WTC11 (cell line): ENCODE measurements around the gene TSPAN32.

Source experiments
- ESRRA ChIP-seq: sonication (generic); formaldehyde crosslinking; IDR thresholded peaks from 2 replicates; pipeline ENCODE4 v1.8.1; 2022; ENCODE audit warnings: mild to moderate bottlenecking, missing genetic modification reagents, borderline replicate concordance
- IRF2 ChIP-seq: sonication (generic); formaldehyde crosslinking; IDR thresholded peaks from 2 replicates; pipeline ENCODE4 v1.8.0; 2022; ENCODE audit warnings: low read depth, missing genetic modification reagents, borderline replicate concordance
- NFE2L1 ChIP-seq: sonication (generic); formaldehyde crosslinking; IDR thresholded peaks from 2 replicates; pipeline ENCODE4 v1.8.1; 2023; ENCODE audit warnings: missing genetic modification reagents
- TF ChIP-seq, protein P1 (sequence below): sonication (generic); formaldehyde crosslinking; IDR thresholded peaks from 2 replicates; pipeline ENCODE4 v1.8.1; 2022; ENCODE audit warnings: missing genetic modification reagents, borderline replicate concordance
- TF ChIP-seq, protein P2 (sequence below): sonication (generic); formaldehyde crosslinking; IDR thresholded peaks from 2 replicates; pipeline ENCODE4 v1.8.0; 2022; ENCODE audit warnings: mild to moderate bottlenecking, missing genetic modification reagents
- TF ChIP-seq, protein P3 (sequence below): fragments of 200-600 bp; IDR thresholded peaks from 2 replicates; pipeline ENCODE4 v1.8.0; 2022; ENCODE audit warnings: antibody characterized with exemption
- TF ChIP-seq, protein P4 (sequence below): sonication (generic); formaldehyde crosslinking; IDR thresholded peaks from 2 replicates; pipeline ENCODE4 v1.8.0; 2022; ENCODE audit warnings: mild to moderate bottlenecking, missing genetic modification reagents
- TF ChIP-seq, protein P5 (sequence below): sonication (generic); formaldehyde crosslinking; IDR thresholded peaks from 2 replicates; pipeline ENCODE4 v1.8.0; 2022; ENCODE audit warnings: mild to moderate bottlenecking, missing genetic modification reagents
- TF ChIP-seq, protein P6 (sequence below): sonication (generic); formaldehyde crosslinking; IDR thresholded peaks from 2 replicates; pipeline ENCODE4 v1.8.1; 2023; ENCODE audit warnings: mild to moderate bottlenecking, missing genetic modification reagents, moderate library complexity
- TF ChIP-seq, protein P7 (sequence below): sonication (generic); formaldehyde crosslinking; conservative IDR thresholded peaks from 2 replicates; pipeline ENCODE4 v1.8.1; 2022; ENCODE audit warnings: mild to moderate bottlenecking, missing genetic modification reagents
- TF ChIP-seq, protein P8 (sequence below): sonication (generic); formaldehyde crosslinking; IDR thresholded peaks from 2 replicates; pipeline ENCODE4 v1.8.0; 2023; ENCODE audit warnings: missing genetic modification reagents

DNA sequence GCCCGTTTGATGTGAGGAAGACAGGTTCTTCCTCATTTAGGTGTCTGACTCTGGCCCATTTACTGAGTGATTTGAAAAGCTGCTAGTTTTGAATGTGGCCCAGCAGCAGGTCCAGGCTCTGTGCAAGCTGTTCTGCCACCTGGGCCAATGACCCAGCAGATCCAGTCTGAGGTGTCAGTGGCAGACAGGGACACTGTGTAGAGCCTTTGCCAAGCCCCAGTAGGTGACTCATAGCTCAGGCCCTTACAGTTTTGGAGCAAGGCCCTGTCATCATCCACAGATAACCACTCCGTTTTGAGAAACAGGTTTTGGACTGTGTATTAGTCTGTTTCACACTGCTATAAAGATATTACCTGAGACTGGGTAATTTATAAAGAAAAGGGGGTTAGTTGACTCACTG, 23.9 kb downstream of the TSPAN32 start:
- TF ChIP-seq, protein P1, sequence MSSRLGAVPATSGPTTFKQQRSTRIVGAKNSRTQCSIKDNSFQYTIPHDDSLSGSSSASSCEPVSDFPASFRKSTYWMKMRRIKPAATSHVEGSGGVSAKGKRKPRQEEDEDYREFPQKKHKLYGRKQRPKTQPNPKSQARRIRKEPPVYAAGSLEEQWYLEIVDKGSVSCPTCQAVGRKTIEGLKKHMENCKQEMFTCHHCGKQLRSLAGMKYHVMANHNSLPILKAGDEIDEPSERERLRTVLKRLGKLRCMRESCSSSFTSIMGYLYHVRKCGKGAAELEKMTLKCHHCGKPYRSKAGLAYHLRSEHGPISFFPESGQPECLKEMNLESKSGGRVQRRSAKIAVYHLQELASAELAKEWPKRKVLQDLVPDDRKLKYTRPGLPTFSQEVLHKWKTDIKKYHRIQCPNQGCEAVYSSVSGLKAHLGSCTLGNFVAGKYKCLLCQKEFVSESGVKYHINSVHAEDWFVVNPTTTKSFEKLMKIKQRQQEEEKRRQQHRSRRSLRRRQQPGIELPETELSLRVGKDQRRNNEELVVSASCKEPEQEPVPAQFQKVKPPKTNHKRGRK (CRISPR knock-in tag): no peak
- TF ChIP-seq, protein P2, sequence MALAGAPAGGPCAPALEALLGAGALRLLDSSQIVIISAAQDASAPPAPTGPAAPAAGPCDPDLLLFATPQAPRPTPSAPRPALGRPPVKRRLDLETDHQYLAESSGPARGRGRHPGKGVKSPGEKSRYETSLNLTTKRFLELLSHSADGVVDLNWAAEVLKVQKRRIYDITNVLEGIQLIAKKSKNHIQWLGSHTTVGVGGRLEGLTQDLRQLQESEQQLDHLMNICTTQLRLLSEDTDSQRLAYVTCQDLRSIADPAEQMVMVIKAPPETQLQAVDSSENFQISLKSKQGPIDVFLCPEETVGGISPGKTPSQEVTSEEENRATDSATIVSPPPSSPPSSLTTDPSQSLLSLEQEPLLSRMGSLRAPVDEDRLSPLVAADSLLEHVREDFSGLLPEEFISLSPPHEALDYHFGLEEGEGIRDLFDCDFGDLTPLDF (CRISPR knock-in tag): no peak
- TF ChIP-seq, protein P3, sequence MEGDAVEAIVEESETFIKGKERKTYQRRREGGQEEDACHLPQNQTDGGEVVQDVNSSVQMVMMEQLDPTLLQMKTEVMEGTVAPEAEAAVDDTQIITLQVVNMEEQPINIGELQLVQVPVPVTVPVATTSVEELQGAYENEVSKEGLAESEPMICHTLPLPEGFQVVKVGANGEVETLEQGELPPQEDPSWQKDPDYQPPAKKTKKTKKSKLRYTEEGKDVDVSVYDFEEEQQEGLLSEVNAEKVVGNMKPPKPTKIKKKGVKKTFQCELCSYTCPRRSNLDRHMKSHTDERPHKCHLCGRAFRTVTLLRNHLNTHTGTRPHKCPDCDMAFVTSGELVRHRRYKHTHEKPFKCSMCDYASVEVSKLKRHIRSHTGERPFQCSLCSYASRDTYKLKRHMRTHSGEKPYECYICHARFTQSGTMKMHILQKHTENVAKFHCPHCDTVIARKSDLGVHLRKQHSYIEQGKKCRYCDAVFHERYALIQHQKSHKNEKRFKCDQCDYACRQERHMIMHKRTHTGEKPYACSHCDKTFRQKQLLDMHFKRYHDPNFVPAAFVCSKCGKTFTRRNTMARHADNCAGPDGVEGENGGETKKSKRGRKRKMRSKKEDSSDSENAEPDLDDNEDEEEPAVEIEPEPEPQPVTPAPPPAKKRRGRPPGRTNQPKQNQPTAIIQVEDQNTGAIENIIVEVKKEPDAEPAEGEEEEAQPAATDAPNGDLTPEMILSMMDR: no peak
- TF ChIP-seq, protein P4, sequence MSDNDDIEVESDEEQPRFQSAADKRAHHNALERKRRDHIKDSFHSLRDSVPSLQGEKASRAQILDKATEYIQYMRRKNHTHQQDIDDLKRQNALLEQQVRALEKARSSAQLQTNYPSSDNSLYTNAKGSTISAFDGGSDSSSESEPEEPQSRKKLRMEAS (CRISPR knock-in tag): no peak
- TF ChIP-seq IRF2 (no peak), ESRRA (CRISPR knock-in tag) (no peak), NFE2L1 (CRISPR knock-in tag) (no peak)
- TF ChIP-seq, protein P5, sequence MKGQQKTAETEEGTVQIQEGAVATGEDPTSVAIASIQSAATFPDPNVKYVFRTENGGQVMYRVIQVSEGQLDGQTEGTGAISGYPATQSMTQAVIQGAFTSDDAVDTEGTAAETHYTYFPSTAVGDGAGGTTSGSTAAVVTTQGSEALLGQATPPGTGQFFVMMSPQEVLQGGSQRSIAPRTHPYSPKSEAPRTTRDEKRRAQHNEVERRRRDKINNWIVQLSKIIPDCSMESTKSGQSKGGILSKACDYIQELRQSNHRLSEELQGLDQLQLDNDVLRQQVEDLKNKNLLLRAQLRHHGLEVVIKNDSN: no peak
- TF ChIP-seq, protein P6, sequence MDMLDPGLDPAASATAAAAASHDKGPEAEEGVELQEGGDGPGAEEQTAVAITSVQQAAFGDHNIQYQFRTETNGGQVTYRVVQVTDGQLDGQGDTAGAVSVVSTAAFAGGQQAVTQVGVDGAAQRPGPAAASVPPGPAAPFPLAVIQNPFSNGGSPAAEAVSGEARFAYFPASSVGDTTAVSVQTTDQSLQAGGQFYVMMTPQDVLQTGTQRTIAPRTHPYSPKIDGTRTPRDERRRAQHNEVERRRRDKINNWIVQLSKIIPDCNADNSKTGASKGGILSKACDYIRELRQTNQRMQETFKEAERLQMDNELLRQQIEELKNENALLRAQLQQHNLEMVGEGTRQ: no peak
- TF ChIP-seq, protein P7, sequence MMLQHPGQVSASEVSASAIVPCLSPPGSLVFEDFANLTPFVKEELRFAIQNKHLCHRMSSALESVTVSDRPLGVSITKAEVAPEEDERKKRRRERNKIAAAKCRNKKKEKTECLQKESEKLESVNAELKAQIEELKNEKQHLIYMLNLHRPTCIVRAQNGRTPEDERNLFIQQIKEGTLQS: no peak
- TF ChIP-seq, protein P8, sequence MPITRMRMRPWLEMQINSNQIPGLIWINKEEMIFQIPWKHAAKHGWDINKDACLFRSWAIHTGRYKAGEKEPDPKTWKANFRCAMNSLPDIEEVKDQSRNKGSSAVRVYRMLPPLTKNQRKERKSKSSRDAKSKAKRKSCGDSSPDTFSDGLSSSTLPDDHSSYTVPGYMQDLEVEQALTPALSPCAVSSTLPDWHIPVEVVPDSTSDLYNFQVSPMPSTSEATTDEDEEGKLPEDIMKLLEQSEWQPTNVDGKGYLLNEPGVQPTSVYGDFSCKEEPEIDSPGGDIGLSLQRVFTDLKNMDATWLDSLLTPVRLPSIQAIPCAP (CRISPR knock-in tag): no peak
